Measurements from ENCODE around the gene TLK2.
"Not testable (repeated sequence)": the region's sequence is repeated elsewhere in the genome, so short reads cannot be mapped to it uniquely, and the experiment has no call there.

Gene TLK2

DNA sequence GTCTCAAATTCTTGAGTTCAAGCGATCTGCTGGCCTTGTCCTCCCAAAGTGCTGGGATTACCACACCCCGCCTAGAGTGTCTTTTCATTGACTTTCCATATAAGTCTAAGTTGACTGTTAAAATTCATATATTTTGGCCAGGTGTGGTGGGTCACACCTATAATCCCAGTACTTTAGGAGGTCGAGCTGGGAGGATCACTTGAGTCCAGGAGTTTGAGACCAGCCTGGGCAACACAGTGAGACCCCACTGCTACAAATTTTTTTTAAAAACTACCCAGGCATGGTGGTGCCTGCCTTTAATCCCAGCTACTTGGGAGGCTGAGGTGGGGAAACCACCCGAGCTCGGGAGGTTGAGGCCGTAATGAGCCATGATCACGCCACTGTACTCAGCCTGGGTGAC is 127.0 kb downstream of the TLK2 start:
- no peak for DNase-seq

DNA sequence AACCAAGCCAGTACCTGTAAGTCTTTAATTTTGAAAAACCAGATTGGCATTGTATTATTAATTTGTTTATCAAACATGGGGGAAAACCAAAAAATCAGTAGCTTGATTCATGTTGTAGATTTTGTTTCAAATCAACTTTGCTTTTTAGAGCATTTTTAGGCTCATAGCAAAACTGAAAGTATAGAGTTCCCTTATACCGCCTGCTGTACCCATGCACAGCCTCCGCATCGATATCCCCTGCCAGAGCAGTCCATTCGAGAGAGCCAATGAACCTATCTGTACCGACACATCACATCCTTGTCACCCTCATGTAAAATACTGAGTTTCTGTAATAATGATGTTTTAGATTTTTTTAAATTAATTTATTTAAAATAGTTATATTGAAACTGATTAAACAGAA is 132.7 kb downstream of the TLK2 start:
- no peak for DNase-seq

DNA sequence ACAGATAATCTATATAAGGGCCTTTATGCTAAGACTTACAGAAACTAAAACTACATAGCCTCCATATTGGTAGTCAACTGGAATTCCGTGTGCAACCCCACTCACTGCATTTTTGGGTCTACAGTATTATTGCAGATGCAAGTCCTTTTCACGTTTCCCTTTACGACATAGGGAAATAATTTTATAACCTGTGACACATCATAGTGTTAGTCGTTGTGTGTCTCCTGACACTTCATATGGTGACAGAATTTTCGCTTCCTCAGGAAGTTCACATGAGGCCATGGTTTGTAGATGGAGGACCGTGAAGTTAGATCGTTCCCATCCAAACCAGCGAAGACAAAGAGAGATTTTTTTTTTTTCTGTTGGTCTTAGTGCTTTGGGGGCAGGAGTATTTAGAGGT is 133.1 kb downstream of the TLK2 start:
- no peak for DNase-seq

DNA sequence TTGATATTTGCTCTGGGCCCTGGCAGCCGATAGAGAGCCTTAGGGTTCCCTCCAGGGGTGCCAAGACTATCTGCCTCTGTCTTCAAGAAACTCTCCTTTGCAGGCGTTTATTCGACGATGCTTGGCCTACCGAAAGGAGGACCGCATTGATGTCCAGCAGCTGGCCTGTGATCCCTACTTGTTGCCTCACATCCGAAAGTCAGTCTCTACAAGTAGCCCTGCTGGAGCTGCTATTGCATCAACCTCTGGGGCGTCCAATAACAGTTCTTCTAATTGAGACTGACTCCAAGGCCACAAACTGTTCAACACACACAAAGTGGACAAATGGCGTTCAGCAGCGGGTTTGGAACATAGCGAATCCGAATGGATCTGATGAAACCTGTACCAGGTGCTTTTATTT is 133.7 kb downstream of the TLK2 start:
- DNase-seq = not testable (repeated sequence)

DNA sequence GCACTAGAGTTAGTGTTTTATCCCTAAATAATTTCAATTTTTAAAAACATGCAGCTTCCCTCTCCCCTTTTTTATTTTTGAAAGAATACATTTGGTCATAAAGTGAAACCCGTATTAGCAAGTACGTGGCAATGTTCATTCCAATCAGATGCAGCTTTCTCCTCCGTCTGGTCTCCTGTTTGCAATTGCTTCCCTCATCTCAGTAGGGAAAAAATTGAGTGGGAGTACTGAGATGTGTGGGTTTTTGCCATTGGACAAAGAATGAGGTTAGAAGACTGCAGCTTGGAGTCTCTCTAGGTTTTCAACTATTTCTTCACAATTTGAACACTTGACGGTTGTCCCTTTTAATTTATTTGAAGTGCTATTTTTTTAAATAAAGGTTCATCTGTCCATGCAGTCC is 134.5 kb downstream of the TLK2 start:
- DNase-seq = not testable (repeated sequence)

DNA sequence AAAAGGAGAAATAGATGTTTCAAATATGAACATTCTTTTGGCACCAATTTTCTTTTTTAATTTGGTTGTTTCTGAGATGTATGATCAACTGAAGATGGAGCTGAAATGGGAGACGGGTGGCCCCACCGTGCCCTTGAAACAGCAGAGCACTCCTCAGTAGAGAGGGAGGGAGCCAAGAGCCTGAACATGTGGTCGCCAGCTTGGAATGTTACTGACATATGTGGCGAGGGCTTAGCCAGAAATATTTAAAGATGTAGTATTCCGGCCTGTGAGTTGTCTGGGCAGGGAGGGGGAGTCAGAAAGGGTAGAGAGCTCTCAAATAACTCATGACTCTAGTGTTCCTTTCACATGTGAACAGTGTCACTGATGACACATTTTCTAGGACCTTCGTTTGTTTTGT is 135.5 kb downstream of the TLK2 start:
- DNase-seq = no peak

DNA sequence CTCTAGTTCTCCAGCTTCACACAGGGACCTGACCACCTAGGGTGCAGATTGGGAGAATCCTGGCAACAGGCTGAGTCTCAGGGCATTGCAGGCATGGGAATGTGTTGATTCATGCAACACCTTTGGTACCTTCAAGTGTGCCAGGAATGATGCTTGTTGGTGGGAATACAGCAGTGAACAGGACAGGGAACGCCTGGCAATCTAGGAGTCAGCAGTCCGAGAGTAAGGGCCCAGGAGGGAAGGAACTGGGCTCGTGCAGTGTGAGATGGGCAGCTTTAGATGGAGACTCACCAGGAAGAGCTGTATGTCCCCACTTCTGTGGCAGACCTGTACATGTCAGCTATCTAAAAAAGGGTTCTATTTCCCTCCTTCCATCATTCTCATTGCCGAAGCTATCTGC is 136.9 kb downstream of the TLK2 start:
- DNase-seq = no peak

DNA sequence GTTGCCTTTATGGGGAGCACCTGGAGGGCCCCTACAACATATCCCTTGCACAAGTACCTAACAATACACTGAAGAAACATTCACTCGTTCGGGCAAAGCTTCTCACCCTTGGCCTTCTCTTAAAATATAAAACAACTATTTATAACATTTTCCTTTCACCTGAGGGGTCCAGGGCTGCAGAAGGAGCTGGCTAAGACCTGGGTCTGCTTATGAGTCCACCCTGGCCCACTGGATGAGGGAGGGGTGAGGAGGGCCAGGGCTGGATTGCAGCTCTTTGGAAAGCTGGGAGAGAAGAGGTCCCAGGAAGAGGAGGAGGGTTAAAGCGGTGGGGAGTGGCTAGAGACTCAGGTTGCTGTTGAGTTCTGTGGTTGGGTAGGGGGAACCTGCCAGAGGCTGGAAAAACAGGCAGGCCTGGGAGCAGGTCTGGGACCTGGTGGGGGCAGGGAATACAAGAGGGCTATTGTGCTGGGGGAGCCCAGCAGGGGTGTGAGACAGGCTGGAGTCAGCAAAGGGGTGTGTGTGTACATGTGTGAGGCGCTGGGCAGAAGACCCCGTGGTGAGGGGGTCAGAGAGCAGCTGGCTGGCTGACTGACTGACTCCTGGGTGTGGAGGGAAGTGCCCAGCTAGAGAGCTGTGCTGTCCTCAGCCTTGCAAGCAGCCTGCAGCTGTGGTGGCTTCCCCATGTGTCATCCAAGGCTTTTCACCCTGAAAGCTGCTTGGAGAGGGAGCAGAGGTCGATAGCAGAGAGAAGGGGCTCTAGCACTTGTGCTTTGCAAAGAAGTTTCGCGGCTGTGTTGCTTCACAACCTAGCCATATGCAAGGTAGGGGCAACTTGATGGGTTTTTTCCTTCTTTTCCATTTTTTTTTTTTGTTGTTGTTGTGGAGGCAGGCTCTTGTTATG is 138.6 kb downstream of the TLK2 start:
- DNase-seq = peak in 2 of 3 experiments; percentile 19 to 53

DNA sequence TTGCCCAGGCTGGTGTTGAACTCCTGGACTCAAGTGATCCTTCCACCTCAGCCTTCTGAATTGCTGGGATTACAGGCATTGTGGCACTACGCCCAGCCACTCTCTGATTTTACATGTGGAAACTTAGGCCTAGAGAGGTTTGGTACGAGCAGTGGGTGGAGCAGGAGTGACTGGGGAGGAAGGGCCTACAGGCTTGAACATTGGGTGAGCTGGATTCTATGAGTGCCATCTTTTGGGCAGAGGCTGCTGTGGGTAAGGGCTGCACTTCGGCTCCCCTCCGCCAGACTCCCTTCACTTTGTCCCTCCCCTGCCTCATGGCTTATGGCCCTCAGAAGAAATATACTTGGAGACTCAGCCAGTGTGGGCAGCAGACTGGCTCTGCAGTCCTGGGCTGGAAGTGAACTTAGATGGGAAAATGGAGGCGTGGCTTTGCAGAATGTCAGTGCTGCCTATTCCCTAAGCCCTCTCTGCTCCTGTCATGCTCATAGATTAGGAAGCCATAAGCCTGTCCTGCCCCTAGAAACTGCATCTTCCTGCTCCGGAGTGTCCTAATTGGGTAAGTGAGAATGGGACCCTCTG is 139.4 kb downstream of the TLK2 start:
- DNase-seq = no peak

DNA sequence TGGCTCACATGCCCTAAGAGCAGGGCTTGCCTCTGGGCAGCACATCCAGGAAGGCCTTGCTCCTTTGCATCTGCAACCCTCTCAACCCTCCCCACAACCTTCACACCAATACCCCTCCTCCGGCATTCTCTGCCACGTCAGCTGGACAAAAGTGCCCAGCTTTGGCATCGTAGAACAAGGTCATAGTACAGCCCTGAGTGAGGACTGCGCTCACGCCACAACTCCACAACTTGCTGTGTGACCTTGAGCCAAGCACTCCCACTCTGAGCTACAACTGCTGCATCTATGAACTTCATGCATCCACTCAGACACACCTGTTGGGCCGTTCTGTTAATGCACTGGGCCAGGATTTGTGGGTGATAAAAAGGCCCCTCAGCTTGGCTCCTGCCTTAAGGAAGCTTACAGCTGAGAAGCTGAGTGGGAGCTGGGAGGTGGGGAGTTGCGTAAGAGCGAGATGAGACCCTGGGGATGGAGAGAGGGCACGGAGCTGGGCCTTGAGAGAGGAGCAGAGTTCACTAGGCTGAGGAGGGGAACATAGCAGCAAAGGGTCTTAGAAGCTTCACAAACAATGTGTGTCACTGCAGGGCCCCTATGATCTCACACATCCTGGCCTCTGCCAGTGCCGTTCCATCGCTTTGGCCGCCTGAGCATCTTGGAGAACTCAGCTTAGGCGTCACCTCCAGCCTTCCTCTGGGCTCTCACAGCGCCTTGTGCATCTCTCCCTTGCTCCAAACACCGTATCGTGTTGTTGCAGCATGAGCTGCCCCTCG is 140.2 kb downstream of the TLK2 start:
- no peak for DNase-seq

DNA sequence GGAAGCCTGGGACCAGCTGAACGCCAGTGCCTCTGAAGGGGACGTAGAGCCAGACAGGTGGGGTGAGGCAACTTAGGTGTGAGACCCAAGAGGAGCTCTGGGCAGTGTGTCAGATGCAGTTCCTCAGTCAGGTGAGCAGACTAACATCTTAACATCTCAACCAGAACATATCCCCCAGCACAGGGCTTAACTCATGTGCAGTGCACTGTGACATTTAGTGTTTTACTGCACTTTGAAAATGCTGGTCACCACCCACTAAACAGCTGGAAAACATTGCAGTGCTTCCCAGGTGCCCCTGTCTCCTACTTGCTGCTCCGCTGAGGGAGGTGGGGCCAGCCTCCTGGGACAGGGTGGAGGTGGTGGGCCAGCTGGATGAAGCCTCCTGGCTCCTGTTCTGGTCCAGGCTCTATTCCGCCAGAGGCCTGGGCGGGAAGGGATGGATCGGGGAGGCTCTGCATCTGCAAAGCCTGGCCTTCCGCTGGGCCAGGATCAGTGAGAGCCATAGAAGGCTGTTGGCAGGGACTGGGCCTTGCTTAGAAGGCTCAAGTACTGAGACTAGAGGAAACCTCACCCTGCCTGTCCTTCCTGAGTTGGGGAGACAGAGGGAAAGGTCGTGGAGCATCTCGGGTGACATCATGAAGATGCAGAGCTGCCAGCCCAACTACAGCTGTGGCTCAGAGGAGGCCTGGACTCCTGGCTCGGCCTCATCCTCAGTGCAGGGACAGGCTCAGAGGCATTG is 141.0 kb downstream of the TLK2 start:
- no peak for DNase-seq

DNA sequence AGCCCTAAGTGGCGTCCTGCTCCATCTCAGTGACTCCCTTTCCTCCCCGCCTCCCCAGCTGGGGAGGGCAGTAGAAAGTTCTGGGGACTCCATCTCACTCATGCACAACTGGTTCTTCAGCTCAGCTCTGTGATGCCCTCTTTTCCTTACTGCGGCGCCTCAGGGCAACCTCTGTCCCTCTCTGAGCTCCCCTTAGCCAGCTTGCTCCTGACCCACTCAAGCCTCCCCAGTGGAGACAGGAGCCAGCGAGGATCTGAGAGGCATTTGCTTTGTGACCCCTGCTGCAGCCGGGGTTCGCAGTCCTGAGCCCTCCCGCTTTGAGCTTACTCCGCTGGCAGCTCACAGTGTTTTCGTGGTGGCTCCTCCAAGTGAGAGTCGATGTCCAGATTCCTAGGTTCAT is 142.6 kb downstream of the TLK2 start:
- DNase-seq = no peak

DNA sequence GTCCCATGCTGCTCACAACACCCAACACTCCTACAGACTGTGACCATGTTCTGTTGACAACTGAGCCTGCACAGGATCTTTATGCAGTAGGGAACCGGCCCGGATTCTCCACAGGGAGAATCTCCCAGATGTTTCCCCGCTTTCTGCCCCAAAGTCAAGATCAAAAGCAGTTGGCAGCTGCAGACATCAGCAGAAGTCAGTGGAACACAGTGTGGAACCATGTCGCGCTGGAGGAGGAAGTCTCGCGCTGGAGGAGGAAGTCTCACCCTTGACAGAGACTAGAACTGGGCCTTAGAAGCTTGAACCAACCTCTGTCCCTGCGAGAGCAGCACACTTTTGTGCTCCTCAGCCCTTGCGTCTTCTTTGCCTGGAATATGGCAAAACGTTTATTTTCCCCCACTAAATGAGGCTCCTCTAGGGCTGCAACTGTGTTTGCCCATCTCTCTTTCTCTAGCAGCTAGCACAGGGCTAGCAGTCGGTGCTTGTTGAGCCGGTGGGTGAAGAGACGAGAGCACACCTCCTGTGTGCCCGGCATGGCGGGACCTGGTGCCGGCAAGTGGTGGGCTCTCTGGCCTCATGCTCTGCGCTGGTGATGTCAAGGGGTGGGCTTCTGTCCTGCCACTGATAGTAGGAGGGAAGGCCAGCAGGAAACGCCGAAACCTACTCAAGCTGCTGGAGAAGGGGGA is 146.7 kb downstream of the TLK2 start:
- DNase-seq = no peak

DNA sequence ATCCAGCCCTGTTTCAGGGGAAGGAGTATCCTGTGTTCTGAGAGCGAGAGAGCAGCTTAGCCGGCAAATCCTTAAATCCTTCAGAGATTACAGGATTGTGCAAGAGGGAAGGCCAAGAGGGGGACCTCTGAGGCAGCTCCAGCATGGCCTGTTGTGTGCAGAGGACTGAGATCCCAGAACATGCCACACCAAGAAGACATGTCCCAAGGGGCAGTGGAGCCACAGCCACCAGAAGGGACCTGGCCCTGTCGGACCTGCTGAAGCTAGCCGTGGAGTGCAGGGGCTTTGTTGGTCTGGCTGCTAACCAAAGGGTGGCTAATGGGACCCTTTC is 147.2 kb downstream of the TLK2 start:
- no peak for DNase-seq

DNA sequence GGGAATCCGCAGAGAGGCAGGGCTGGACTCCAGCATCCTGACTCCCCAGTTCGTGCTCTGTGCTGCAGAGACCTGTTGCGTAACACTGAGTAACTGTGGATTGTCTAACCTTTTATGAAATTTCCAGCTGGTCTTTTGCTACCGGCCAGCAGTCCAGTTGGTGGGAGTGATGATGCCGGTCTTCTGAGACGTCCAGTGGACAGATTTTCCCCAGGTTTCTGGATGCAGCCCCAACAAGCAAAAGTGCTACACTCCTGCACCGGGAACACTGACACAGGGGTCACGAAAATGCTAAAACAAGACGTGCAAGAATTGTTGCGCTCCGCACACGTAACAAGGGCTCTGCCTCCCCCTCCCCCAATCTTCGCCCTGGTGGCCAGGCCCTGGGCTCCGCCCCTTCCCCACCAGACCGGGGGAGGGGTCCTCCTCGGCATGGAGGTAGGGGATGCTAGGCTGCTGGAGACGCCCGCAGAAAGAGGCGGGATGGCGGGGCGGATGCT is 148.1 kb downstream of the TLK2 start:
- DNase-seq = peak in 2 of 3 experiments; percentile 33

DNA sequence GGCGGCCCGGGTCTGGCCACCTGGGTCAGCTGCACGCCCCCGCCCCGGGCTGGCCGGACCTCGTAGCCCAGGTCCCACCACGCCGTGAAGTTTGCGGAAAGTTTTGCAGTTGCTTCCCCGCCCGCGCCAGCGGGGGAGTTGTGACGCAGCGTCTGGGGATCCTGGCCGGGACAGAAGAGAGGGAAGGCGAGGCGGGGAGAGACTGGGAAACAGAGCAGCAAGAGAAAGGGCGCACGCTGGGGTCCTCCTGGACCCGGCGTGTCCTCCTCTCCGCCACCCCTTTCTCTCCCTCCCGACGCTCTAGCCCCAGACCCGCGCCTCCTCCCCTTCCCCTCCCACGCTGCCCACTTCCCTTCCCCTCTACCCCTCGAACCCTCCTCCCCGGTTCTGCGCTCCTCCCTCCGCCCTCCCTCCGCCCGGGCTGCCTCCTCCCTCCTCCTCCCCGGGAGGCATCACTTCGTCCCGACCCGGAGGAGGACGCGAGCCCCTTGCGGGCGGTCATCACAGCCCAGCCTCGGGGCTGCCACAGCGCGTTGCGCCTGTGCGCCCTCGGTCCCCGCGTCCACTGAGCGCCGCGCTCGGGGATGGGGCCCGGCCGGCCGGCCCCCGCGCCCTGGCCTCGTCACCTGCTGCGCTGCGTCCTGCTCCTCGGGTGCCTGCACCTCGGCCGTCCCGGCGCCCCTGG is 148.7 kb downstream of the TLK2 start, which contains the start of gene MRC2:
Gene MRC2 (plus strand): TSS at position 452 of the 685 bp plus-strand sequence. CDS start 133 bp downstream, at position 585.
- DNase-seq = peak in 2 of 3 experiments; percentile 37 to 46

DNA sequence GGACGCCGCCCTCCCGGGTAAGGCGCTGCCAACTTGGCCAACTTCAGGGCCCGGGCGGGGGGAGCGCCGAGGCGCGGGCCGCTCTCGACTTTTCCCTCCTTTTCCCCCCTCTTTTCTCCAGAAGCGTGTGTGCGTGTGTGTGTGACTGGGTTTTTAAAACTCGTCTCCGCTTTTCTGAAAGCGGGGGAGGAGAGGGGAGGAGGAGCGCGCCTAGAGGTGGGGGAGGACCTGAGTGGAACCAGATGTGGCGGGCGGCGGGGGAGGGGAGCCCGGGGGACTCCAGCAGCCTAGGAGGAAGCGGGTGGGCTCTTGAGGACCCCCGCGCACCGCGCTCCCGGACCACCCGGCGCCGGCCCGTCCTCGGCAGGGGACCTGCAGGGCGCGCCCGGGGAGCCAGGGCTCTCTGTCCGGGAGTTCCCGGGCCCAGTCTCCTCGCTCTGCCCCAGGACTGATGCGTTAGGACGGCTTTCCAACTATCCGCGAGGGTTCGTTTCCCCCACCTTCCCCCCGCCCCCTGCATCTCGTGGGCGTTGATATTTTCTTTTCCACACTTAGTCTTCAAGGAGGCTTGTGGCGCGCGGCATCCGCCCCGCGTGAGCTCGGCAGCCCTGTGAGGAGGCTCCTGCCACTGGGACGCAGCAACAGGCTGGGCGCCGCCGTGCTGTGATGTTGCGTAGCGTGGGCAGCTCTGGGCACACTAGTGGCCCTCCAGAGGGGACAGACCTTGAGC is 149.4 kb downstream of the TLK2 start:
- peak in 1 of 3 experiments; percentile 46 for DNase-seq

DNA sequence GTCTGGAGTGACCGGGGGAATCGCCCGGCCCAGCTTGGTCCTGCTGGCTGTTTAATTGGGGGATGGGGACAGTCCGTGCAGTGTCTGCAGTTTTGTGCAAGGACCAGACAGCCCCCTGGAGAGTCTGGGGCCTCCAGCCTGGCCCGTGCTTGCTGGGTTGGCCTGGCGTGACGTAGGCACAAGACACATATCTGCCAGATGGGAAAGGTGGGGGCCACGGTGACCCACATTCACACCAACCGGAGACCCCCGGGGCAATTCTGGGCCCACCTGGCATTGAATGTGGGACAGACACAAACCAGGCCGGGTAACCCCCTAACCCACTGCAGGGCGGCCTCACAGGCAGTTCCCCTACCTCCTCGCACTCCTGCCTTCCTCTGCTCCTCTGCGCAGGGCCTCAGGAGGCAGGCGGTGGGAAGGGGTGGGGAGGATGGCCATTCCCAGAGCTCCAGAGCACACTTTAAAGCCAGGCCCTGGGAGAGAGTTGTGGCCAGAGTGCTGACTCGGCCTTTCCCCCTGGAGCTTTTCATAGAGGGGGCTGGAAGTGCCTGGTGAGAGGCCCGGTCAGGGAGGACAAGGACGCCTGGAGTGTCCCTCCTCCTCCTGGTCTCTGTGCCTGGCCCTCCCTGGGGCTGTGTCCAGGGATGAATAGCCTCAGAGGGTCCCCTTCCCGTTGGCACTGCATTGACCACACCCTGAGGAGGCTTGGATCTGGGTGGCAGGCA is 150.4 kb downstream of the TLK2 start:
- no peak for DNase-seq

DNA sequence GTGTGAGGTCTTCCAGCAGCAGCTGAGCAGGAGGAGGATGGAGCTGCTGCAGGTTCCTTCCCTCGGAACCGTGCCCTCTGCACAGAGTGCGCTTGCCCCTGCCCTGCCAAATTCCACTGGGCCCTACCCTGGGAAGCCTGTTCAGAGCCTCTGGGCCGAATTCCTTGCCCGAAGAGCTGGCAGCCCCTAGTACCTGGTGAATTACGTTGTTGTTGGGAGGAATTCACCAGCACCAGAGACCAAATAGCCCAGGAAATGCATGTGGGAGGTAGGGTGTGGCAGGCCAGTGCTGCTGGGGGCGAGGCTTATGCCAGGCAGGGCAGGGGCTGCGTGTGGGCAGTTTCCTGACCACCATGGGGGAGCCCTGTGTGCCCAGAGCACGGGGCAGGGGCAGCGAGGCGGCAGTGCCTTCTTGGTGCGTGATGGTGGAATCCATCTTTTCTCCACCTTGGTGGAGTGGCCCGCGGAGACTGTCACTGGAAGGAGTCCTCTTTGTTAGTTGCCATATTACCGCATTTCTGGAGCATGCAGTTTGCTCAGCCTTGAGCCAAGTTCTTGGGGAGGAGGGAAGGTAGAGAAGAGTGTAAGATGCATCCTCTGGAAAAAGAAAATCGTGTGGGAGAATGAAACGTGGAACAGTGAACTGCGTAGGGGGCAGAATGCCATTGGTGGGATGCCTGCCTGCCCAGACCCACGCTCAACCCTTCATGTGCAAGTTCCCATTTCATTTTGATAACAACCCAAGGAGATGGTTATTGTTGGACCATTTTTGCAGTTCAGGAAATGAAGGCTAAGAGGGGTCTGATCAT is 151.1 kb downstream of the TLK2 start:
- no peak for DNase-seq

All from NCI-H1417 (cell line).